HG03175 (cell line): ENCODE results near the gene PUM2.
"Not testable (repeated sequence)": the region's sequence is repeated elsewhere in the genome, so short reads cannot be mapped to it uniquely, and the experiment has no call there.

Experiments used
- ATAC-seq: cut with Tn5 transposase; IDR thresholded peaks from one replicate; pipeline ENCODE4 v1.9.1; 2021; ENCODE audit warnings: mild to moderate bottlenecking, moderate library complexity; ENCODE audit not compliant: unreplicated experiment

Gene PUM2, protein sequence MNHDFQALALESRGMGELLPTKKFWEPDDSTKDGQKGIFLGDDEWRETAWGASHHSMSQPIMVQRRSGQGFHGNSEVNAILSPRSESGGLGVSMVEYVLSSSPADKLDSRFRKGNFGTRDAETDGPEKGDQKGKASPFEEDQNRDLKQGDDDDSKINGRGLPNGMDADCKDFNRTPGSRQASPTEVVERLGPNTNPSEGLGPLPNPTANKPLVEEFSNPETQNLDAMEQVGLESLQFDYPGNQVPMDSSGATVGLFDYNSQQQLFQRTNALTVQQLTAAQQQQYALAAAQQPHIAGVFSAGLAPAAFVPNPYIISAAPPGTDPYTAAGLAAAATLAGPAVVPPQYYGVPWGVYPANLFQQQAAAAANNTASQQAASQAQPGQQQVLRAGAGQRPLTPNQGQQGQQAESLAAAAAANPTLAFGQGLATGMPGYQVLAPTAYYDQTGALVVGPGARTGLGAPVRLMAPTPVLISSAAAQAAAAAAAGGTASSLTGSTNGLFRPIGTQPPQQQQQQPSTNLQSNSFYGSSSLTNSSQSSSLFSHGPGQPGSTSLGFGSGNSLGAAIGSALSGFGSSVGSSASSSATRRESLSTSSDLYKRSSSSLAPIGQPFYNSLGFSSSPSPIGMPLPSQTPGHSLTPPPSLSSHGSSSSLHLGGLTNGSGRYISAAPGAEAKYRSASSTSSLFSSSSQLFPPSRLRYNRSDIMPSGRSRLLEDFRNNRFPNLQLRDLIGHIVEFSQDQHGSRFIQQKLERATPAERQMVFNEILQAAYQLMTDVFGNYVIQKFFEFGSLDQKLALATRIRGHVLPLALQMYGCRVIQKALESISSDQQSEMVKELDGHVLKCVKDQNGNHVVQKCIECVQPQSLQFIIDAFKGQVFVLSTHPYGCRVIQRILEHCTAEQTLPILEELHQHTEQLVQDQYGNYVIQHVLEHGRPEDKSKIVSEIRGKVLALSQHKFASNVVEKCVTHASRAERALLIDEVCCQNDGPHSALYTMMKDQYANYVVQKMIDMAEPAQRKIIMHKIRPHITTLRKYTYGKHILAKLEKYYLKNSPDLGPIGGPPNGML

DNA sequence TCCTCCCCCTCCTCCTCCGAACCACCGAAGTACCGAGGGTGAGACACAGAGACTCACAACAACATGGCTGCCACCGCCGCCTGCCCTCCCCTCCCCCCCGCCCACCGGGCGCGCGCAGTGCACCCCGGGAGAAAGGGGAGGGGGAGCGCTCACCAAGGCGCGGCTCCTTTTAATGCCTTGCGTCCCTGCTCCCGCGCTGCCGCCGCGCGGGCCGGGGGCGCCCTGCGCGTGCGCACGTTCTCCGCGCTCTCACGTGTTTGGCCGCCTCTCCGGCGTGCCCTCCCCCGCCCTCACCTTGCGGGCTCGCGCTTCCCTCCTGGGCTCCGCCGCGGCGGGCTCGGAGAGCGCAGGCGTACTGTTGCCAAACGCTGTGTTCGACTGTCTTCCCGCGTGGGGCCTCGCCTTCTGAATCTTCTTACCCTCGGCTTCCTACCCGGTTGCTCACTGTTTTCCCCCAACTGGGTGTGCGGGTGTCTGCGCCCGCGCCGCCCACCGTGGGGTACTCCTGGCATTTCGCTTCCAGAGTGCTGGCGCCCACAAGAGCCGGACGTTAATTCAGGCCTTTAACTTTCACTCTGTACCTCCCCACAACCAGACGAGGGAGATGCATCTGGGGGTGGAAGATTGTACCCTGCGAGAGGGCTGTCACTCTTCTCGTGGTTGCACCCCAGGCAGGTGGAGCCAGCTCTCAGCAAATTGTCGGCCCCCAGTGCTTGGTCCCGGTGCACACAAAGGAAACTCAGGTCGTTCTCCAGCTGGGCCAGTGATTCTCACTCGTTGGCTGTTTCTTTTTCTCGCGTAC is at the start of gene PUM2:
TSS of gene PUM2 (minus strand) at position 92 of the 802 bp plus-strand sequence. CDS start 23,484 bp downstream, outside the sequence.
- peak; percentile 84 for ATAC-seq

DNA sequence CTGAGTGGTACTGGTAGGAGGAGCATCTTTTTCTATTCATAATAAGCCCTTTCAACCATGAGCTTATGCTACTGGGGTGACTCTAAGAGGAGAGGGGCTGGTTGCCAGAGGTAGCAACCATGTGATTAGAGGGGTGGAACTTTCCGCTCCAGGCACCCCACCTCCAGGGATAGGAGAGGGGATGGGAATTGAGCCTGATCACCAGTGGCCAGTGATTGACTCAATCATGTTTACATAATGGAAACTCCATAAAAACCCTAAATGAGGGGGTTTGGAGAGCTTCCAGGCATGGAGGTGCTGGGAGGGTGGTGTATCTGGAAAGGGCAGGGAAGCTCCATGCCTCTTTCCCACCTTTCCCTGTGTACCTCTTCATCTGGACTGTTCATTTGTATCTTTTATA is 49.7 kb upstream of the PUM2 start:
- no peak for ATAC-seq

DNA sequence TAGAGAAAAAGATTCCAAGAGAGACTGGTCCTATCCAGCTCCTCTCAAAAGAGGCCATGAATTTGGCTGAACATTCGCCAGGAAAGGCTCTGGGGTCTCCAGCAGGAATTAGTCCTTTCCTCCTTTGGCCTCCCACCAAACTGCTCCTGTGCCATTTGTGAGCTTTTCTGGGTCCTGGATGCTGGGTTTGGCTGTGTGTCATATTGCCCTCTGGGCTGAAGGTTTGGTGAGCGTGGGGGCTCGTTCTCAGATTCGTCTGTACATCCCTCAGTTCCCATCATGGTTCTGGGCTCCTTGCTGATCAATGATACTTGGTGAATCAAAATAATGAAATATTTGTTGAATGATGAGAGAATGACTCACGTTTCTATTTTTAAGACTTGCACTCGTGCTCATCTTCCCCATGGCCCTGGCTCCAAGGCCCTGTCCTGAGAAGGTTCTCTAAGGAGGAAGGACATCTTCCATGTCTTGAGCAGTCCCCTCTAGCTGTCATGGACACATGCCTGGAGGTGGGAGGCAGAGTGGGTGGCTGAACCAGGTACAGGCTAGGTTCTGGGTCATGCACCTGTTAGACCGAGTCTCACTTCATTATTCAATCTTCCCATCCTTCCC is 48.4 kb upstream of the PUM2 start:
- no peak for ATAC-seq

DNA sequence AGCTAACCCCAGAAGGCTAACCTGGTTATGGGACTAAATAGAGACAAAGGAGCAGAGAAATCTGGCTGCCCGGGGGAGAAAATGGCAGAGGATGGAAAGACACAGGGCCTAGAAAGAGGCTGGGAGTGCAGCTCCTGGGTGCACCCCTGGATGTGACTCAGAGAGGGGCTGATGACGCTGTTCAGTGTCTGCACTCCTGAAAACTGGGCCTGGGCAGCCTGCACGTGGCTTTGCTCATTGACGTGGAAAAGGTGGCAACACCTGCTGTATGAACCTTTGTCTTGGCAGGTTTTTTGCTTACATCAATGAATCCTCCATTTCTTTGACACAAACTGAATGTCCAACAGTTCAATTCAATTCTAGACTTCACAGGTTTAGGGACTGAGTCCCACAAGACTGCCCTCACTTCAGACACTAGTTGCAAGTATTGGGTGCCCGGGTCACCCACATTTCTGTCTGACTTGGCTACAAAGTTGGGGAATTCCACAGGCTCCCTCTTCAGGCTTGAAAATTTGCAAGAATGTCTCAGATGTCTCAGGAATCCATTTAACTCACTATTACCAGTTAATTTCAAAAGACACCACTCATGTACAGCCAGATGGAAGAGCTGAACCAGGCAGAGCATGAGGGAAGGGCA is 47.3 kb upstream of the PUM2 start:
- no peak for ATAC-seq

DNA sequence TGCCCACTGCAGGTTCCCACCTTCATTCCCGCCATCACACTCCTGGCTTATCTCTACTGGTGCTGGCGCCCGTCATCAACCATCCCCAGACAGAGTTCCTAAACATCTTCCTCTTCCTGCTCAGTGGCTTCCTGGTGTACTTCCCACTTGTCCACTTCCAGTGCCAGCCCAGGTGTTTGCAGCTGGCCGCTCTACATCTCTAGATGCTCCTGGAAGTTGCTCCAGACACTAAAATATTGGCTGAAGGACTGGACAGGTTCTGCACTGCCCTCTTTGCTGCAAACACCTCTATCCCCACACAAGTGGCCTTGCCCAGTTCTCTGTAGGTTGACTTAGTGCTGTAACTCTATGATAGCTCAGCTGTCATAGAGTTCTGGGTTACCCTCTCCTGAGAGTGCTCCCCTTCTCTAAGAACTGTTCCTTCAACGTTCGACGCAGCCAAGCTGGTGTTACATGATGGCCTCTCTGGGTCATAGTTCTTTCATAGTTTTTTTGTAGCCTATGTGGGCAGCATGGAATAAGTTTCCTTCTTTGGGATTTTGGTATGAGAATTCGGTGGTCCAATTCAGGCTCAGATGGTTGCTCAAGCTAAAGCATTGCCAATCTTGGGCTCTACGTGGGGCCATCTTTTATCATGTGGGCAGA is 45.8 kb upstream of the PUM2 start:
- no peak for ATAC-seq

DNA sequence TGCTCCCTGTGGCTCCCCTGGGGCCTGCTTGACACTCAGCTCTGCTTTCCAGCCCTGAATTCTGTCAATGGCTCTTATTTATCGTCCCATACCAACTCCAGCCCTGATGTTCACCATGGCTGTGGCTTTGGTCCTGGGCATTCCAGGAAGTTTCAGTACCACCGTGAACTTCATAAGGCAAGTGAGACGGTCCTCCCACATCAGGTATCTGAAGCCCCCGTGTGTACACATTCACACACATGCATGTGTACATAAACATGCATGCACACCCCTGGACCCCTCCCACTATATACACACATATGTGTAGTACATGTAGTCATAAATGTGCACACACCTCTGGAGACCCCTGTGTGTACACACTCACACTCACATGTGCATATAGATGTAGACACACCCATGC is 43.3 kb upstream of the PUM2 start:
- no peak for ATAC-seq

DNA sequence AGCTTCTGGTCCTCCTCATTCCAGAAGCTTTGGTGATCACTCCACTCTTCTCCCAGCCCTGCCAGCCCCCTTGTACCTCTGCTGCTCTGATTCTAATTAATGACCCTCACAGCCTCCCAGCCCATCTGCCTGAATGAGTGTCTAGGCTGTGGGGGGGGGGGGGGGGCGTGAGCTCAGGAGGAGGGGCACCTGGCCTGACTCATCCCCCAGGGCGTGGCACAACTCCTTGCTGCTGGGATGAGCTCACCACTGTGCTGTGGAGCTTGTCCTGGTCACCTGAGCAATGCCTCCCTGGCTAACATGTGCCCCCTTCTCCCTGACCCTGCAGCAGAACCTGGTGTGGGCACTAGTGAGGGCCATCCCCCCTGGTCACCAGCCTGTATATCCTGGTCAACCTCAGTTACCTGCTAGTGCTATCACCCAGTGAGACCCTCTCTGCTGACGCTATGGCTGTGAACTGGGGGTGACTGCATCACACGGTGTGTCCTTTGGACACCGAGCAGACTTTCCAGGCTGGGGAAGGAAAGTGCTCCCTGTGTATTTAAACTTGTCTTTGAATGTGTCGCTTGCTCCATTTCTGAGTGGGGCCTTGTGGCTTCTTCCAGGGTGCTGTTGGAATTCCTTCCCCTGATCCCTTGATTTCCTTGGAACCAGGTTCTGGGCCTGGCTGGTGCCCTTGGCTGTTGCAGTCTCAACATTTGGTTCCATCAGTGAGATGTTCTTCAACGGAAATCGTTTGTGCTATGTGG is 41.5 kb upstream of the PUM2 start:
- ATAC-seq = no peak

DNA sequence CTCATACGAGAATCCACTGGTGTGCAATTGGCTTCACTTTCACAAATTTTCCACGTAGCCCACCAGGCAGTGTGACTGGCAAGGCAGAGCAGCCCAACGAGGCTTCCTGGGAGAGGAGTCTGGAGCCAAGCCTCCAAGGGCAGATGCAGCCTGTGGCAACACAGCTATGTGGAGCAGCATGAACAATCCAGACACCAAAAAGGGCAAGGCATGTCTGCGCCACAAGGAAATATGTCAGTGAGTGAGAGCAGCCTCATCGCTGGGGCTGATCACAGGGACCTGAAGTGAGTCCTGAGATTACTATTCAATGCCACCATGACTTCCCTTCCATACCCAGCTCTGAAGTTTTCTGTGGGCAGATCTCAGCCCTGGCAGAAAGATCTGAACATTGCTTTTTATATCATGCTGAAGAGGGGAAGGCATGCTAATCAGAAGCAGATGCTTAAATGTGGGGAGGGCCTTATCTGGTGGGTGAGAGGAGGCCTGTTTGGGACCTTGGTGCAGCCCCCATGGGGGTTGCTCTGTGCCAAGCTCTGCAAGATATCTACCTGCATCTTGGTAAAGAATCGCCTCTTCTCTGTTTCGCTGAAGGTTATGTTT is 40.0 kb upstream of the PUM2 start:
- ATAC-seq = no peak

DNA sequence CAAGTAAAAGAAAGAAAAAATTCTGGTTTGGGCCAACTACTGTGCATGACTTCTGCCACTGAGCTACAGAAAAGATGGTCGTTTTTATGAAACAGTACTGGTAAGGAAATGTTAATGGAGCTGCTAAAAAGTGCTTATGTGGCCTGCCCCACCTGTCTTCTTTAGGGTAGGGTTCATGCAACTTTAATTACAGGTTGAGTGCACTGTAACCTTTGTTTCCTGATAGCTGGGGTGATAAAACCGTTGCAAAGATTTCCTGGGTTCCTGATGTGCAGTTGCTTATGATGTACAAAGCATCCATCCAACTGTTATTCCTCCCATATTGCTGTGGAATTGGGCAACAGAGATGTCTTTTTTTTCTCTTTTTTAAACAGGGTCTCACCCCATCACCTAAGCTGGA is 34.3 kb upstream of the PUM2 start:
- no peak for ATAC-seq

DNA sequence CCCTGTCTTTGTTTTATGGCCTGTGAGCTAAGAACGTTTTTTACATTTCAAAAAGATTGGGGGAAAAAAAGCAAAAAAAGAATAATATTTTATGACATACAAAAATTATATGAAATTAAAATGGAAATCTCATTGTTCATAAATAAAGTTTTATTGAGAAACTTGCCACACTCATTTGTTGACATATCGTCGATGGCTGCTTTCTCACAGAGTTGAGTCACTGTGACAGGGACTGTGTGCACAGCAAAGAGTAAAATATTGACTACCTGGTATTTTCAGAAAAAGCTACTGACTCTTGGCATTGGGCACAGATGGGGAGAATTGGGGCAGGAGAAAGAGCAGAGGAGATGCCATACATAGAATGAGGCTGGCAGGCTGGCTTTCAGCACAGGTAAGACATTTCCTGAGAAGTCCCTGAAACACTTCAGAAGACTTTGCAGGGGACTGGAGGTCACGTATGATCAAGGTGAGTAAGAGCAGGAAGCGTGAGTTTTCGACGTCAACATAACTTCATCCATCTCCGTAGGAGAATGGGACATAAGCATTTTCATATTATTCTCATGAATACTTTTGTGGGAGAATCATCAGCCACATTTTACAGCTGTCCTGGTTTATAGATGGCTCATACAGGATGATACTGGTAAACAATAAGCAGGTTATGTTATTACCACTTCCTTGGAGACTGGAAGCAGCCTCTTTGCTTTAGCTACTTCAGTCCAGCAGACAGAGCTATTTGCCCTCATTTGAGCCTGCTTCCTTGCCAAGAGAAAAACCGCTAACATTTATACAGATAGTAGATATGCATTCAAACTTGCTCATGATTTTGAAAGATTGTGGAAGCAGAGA is 32.5 kb upstream of the PUM2 start:
- ATAC-seq = no peak

DNA sequence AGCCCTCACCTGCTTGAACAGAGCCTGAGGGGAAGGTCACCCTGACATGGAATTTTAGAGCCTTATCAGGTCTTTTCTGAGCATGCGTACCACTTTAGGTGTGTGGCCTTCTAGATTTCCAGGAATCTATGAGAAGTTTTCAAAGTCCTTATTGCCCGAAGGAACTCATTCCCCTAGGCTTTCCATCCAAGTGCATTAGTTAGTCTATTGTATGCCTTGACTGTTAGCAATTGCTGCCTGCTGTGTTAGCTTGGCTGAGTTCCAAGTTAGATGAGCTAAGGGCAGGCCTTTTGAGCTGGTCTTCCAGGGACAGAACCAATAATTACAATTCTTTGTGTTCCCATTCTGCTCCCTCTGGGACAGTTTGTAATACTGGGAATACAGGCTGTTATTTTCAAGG is 30.8 kb upstream of the PUM2 start:
- ATAC-seq = no peak

DNA sequence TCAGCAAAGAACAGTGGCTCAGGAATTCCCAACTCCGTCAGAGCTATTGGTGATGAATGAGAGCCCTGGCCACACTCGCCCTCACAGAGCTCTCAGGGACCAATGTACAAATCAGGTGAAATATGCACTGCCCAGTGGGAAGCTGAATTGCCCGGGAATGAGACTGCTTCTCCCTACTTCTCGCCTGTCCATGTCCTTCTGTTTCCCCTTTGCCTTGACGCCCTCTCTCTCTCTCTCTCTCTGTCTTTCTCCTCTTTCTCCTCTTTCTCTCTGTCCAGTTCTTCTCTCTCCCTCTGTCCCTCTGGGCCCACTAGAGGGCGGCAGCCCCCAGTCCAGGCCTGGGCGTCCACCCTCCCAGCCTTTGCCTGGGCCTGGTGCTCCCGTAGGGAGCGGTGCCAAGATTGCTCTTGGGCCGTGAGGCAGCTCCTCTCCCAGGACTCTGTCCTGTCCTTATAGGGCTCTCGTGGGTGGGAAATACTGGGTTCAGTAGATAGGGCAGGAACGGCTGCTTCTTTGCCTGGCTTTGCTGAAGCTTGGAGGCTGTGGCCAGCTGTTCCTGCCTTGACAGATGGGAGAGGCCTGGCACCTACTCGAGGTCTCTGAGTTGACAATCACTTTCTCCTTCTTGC is 28.4 kb upstream of the PUM2 start:
- ATAC-seq = no peak

DNA sequence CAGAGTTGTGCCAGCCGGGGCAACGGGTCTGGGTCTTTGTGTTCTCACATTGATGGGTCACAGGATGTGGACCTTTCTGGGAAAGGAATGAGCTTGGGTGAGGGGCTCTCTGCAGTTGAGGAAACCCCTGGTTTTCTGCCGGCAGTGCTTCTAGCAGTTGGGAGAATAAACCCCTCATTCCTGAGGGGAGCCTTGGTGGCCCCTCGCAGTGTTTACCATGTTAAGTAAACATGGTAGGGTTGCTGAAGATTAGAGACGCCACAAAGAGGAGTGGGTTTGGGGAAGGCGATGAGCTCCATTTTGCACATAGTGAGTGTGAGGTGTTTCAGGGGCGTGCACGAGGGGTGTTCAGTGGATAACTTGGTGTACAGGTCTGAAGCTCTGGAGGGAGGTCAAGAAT is 27.7 kb upstream of the PUM2 start:
- no peak for ATAC-seq

DNA sequence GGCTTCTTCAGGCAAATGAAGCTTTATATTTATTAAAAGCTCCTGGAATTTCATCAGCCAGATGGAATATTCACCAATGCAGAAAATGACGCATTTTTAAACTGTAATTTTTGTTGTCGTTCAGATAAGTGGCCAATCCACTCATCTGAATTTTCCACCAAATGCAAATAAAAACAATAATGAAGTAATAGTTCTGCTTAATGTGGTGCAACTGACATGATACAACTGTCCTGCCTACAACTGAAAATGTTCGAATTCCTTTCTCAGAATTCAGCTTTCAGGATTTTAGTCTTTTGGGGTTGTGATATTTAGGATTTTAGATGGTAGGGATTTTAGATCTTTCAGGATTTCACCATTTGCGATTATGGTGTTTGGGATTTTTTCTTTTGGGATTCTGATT is 27.1 kb upstream of the PUM2 start:
- ATAC-seq = no peak

DNA sequence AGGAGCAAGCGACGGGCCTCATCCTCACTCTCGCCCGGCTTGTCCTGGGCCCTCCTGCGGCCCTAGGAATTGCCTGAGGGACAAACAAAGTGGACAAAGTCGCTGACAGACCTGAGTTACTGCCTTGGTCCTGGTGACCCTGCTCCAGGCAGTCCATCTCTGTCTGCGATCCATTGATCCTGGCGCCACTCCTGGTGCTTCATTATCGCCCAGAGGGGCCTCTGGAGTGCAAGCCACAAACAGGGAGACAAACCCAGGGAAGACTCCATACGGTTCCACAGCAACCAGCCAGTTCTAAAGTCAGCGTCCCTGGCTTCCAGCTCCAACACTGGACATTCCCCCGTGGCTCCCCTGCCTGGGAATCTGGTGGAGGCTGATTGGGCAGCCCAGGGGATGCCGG is 24.3 kb upstream of the PUM2 start:
- ATAC-seq = not testable (repeated sequence)

DNA sequence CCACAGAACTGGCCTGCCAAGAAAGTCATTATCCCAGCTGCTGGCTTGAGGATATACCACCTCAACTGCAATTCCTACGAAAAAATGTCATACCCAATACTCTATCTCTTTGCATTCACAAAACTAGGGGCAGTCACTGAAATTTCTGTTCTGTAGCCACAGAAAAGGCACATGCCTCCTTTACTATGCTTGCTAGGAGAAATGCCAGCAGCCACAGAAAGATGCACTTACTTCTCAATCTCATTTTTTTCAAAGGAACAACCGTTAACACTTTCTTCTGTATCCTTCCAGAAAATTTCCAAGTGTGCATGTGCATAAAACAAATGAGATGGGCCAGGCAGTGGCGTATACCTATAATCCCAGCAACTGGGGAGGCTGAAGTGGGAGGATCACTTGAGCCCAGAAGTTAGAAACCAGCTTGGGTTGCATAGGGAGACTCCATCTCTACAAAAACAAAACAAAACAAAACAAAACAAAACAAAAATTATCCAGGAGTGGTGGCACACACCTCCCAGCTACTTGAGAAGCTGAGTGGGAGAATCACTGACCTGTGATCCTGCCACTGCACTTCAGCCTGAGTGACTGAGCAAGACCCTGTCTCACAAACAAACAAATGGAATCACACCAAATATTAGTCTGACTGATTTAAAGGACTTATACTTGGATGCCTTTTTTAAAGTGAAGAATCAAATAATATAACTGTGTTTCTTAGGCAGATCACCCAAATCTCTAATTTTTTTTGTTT is 22.4 kb upstream of the PUM2 start:
- no peak for ATAC-seq
